GM21447 (cell line): ENCODE data around the gene ANTXR1.
"Not testable (repeated sequence)": the region's sequence is repeated elsewhere in the genome, so short reads cannot be mapped to it uniquely, and the experiment has no call there.

Experiments
- ATAC-seq: cut with Tn5 transposase; IDR thresholded peaks from one replicate; pipeline ENCODE4 v1.9.1; 2021; ENCODE audit not compliant: unreplicated experiment

The ANTXR1 gene

DNA sequence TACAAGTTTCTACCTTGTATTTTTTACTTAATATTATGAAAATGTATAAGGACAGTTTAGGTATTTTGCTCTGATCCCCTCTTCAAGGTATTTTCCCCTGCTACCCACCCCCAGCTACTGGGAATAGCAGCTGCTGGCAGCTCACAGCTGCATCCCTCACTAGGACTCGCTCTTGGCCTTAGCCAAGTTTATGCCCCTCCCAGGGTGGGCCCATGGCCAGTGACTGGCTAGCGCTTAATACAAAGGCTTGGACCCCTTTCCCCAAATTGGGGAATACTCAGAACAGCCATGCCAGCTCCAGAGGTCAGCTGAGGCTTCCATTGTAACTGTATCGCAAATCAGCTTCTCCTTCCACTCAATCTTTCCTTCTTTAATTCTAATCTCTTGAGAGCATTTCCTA is 242.8 kb downstream of the ANTXR1 start:
- ATAC-seq, result no peak

DNA sequence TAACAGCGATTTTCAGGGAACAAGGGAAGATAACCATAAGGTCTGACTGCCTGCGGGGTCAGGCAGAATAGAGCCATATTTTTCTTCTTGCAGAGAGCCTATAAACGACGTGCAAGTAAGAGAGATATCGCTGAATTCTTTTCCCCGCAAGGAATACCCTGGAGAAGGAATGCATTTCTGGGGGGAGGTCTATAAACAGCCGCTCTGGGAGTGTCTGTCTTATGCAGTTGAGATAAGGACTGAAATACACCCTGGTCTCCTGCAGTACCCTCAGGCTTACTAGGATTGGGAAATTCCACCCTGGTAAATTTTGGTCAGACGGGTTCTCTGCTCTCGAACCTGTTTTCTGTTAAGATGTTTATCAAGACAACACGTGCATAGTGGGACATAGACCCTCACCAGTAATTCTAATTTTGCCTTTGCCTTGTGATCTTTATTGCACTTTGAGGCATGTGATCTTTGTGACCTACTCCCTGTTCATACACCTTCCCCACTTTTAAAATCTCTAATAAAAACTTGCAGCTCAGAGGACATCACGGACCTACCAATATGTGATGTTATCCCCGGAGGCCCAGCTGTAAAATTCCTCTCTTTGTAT is 247.1 kb downstream of the ANTXR1 start:
- not testable (repeated sequence) for ATAC-seq

- ATAC-seq, result no peak
These were observed 247.7 kb downstream of the ANTXR1 start for GRCh38 chr2:69260666-69261065.

DNA sequence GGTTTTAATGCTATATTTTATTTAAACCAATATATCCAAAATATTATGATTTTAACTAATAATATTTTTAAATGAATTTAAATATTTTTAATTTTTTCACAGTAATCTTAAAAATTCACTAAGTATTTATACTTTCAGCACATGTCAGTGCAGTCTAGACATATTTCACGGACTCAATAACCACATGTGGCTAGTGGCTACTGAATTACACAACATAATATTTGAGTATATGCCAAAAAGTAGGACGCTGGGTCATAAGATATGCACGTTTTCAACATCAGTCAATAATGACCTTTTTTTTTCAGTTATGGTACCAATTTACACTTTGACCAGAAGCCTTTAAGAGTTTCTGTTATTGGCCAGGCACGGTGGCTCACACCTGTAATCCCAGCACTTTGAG is 256.4 kb downstream of the ANTXR1 start:
- ATAC-seq, result no peak

GRCh38 chr2:69271831-69272257 is 258.9 kb downstream of the ANTXR1 start:
- ATAC-seq, result no peak

GRCh38 chr2:69272803-69273471 is 260.0 kb downstream of the ANTXR1 start:
- no peak for ATAC-seq

- ATAC-seq, result no peak
These were observed 262.5 kb downstream of the ANTXR1 start for GRCh38 chr2:69275490-69275889.

DNA sequence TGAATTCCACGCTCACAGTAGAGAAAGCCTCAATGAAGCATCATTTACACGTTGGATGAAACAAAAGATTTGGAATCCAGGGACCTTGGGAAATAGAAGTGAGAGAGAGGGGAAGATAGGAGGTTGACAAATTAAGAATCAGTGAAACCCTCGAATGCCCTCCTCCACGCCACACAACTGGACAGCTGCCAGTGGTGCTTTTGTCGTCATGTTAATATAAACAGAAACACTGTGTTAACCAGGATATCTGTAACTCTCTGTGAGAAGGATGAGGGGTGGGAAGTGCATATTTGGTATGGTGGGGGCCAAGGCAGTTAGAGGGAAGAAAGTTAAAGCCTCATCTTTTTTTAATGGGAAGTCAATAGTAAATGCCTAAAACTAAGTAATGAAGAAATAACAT is 265.4 kb downstream of the ANTXR1 start:
- ATAC-seq, result no peak

- ATAC-seq, result no peak
These were observed 266.2 kb downstream of the ANTXR1 start for GRCh38 chr2:69279211-69279610.

DNA sequence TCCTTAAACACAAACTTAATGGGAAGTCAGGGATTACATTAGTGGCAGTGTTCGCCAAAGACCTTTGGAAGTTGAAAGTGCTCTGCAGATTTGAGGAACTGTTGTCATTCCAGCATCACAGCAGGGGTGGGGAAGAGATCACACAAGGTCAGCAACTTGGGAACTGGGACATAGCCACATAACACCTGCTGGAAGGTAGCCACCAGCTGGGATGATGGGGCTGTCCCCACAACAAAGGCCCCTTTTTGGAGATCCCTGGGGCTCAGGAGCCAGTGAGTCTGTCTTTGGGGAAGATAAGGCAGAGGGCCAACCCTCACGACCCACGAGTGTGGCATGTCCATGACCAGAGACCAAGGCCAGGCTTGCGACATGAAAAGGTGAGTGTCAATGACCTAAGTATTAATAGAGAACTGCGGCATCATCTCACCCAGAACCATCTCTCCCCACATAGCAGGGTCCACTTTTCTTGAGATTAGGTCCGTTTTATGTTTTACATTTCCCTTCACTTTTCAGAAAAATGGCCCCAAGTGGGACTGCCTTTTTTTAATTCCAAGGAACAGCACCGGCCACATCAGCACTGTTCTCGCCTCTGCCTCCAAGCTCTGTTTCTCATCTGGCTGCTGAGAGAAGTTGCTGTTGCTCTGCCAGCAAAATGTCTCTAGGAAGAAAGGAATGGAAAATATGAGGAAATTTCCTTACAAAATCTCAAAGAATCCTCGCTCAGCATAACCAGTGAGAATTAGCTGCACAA is 267.1 kb downstream of the ANTXR1 start:
- no peak for ATAC-seq

GRCh38 chr2:69280796-69281412 is 267.9 kb downstream of the ANTXR1 start:
- ATAC-seq, result no peak

DNA sequence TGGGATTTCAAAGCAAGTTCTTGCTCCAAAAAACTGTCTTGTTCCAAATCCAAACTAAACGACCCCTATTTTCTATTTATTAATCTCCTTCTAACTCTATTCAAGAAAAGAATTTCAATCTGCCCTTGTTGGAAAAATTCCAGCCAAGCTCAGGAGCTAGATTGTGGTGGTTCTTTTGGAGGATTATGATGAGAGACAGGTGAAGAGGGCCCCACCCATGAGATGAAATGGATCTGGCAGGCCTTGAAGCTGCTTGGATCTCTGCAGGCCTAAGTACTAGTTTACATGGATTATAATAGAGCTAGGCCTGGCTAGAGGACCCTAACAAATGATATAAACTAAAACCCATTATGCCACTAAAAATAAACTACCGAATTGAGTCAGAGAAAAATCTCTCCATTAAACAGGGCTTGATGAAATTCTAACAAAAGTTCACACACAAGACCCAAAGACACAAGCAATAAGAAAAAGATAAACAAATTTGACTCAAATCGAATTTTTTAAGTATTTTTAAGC is 272.5 kb downstream of the ANTXR1 start:
- ATAC-seq, result no peak

DNA sequence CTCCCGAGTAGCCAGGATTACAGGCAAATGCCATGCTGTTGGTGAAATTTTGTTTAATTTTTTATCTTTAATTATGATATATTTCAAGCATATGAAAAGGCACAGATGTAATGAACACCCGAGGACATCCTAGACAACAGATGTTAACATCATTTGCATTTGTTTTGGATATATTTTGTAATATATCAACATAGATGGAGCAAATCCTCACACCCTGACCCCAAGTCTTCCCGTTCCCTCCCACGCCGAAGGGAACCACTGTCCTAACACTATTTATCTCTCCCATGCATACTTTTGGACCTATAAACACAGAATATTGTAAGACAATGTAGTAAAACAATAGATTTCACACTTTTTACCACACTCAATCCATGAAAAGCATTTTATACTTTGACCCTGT is 274.6 kb downstream of the ANTXR1 start:
- ATAC-seq, result no peak

- no peak for ATAC-seq
These were observed 275.4 kb downstream of the ANTXR1 start for GRCh38 chr2:69288429-69288828.

- ATAC-seq, result no peak
These were observed 278.1 kb downstream of the ANTXR1 start for GRCh38 chr2:69291004-69291650.

DNA sequence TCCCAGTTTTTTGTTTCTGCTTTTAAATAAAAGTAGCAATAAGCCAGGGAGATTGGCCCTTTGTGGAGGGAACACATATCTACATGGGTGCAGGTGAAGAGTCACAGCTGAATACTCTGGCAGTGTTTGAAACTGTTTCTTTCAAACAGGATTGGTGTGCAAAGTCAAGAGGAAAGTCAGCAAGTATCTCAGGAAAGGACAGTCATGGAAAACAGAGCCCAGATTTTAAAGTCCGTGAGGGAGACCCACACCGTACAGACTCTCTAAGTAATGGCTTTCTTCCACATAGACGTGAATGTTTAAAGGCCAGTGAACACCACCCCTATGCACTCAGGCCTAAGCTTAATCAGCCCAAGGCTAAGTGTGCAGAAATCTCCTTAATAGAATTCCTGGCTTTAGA is 278.7 kb downstream of the ANTXR1 start:
- ATAC-seq, result no peak

DNA sequence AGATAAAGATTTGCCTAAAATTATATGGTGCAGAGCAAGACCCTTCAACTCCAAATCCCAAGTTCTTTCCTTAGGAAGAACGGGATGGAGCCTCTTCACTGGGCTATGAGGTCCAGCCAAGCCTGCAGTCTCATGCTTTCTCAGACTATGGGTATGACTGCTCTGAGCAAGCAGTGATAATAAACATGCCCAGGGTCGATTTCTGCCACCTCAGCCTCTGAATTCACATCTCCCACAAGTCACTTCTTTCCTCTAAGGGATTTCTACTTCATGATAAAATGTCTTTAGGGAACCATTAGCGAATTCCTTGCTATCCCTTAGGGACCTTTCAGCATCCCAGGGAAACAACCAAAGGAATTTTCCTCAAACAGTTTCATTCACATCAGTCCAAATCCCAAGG is 279.3 kb downstream of the ANTXR1 start:
- no peak for ATAC-seq

DNA sequence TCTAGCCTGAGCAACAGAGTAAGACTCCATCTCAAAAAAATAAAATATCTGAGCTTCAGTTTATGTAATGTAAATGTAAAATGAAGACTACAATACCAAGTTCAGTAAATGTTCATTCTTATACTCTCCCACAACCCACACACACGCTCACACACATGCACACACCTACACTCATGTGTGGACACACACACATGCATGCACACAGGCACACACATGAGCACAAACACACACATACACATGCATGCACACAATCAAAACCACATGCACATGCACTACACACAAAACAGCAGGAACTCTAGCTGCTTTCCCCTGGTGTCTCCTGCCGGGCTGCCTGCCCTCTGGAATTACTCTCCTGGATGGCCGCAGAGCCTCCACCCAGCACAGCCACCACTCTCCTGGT is 283.4 kb downstream of the ANTXR1 start:
- no peak for ATAC-seq

DNA sequence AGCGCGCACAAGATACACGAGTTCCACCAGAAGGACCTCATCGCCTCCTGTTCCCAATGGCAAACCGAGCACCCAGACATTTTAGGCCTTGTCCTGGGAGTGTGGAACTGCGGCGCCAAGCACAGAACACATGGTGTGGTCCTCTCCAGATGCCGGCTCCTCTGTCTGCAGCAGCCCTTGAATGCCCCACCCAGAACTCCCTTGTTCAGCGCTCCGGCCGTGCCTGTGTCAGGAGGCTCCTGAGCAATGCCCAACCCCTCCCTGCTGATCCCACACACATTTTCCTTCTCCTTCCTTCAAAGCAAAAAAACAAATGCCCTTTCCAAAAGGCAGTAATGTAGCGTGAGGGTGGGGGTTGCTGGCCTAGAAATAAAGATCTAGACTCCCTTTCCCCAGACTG is 284.2 kb downstream of the ANTXR1 start:
- ATAC-seq, result no peak

DNA sequence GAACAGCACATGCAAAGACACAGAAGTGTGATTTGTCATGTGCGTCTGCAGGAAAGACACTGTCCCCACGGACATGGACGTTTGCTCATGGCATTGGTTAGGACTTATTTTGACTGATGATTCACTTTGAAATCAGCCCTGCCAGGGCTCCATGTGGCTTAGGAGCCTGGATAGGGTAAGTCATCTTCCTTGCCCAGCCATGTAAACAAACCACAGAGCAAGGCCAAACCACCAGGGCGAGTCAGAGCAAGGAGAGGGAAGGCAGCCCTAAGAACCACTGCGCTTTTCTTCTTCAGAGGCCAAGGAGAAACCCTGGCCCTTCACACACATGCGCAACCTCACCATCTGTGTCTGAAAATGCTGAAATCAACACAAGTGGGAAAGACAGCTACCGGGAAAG is 285.3 kb downstream of the ANTXR1 start:
- no peak for ATAC-seq

GRCh38 chr2:69298862-69299261 is 285.9 kb downstream of the ANTXR1 start:
- no peak for ATAC-seq
